Ramos (cell line): Measurements from ENCODE around the gene ZG16B.

ENCODE experiments used
- in situ Hi-C: fragments of 300-500 bp; cut with MboI; formaldehyde crosslinking; loops from one replicate; pipeline ENCODE4 v1.14.3; 2022; ENCODE audit warnings: low sequenced_read_pairs; ENCODE audit not compliant: unreplicated experiment

The ZG16B gene

DNA sequence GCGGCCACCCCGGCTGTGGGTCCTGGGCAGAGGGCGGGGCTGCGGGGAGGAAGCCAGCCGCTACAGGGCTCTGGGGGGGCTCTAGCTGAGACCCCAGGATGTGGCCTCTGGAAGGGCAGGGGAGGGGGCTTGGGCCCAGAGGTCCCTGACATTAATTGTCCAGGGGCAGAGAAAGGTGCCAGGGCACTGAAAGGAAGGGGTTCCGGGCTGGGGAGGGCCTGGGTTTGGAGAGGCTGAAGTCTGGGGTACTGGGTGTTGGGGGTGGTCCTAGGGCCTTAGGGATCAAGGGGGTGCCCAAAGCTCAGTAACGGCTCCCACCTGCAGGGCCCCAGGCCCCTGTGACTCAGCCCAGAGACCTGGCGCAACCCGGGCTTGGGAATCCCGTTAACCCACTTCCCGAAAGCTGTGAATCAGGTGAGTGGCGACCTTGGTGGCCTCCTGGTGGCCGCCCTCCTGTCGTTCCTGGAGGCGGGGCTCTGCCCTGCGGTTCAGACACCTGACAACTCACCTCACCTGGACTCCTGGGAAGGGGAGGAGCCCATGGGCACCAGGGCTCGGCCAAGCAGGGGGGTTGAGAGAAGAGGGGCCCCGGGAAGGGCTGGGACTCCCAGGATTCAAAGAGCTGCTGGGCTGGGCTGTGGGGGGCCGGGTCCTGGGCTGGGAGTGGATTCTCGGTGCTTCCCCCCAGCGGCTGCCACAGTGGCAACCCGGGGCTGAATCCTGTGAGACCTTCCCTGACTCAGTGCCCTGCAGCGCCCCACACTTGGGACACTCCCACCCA, 28.3 kb downstream of the ZG16B start:
- in situ Hi-C loops, result no loop called here

DNA sequence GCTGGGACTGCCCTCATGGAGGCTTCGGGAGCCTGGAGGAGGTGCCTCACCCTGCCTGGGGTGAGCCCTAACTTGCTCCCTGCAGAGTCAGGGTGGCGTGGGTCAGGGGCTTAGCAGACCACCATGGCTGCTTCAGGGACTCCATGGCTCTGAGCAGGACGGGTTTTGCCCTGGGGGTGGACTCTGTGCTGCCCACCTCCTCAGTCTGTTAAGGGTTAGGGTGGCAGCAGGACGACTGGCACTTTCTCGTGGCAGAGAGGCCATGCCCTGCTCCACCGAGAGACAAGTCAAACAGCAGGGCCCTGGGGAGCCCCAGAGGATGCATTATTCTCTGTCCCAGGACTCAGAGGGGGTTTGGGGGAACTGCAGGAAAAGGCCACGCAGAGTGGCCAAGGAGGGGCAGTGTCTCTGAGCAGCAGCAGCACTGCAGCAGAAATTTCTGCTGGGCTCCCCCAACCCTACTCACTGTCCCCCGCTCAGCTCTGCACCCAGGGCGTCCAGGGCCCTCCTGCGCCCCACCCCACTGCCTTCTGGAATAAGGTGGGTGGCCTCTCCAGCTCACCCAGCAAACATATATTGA, 29.7 kb downstream of the ZG16B start:
- in situ Hi-C loops, result no loop called here

DNA sequence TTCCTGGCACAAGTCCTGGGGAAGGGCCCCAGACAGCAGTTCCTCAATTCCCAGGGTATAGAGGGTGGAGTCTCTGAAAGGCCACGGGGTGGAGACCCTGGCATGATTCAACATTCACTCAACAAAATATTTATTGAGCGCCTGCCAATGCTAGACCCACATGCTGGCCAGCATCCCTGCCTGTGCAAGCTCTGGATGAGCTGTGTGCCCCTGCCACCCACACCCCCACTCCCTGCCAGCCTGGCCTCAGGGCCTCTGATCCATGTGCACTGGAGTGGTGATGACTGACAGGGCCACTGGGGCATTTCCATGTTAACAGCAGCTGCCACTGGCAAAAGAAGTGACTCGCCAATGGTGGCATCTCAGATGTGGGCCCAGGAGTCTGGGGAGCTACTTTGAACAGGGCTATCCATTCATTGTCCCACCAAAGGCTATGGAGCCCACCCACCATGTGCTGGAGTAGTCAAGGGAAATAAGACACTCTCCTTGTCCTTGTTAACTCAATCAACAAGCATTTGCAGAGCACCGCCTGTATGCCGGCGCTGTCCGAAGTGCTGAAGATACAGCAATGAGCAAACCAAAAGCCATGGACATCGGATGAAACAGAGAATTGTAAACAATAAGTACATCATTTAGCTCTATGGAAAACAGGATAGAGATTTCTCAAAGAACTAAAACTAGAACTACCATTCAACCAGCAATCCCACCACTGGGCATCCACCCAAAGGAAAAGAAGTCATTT, 30.9 kb downstream of the ZG16B start:
- in situ Hi-C loops, result no loop called here

DNA sequence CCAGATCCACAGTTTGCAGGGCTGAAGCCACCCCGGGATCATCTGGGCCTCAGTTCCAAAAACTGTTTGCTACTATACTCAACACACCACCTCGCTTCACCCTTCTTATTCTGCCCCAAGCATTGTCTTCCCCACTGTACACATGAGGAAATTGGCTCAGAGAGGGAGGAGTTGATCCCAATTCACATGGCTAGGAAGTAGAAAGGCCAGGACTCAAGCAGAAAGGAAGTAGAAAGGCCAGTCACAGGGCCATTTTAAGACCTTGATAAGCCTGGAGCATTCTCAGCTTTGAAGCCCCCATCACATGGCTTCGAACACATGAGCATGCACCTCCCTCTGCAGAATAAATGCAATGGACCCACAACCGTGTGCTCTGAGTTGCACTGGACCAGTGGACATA, 35.5 kb downstream of the ZG16B start:
- in situ Hi-C loops, result no loop called here

DNA sequence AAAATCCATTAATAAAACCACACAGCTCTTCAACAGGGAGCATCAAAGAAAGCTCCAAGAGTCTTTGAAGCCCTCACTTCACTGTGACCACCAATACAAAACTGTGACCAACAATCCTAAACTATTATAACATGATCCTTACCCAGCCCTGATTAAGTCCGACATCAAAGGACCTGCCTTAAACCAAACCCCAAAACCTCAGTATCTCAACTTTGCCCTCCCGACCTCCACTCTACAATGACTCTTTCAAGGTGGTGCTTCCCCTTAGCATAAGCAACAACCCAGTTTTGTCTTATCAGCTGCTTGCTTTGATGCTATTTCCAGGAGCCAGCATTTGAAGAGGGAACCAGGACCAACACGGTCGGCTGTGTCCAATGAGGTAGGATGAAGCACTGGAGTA, 36.3 kb downstream of the ZG16B start:
- in situ Hi-C loops, result no loop called here

DNA sequence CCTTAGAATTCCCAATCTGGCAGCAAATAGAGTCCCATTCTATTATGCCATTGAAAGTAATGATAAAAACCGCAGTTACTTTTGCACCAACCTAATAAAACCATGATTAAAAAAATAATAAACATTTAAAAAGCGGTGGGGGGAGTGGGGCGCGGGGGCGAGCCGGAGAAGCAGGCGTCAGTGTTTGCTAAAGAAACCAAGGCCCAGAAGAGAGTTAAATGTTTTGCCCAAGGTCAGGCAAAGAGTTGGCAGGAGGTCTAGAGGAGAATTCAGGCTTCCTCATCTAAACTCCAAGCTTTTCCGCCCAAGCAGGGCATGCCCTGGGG, 37.5 kb downstream of the ZG16B start:
- in situ Hi-C loops, result no loop called here

DNA sequence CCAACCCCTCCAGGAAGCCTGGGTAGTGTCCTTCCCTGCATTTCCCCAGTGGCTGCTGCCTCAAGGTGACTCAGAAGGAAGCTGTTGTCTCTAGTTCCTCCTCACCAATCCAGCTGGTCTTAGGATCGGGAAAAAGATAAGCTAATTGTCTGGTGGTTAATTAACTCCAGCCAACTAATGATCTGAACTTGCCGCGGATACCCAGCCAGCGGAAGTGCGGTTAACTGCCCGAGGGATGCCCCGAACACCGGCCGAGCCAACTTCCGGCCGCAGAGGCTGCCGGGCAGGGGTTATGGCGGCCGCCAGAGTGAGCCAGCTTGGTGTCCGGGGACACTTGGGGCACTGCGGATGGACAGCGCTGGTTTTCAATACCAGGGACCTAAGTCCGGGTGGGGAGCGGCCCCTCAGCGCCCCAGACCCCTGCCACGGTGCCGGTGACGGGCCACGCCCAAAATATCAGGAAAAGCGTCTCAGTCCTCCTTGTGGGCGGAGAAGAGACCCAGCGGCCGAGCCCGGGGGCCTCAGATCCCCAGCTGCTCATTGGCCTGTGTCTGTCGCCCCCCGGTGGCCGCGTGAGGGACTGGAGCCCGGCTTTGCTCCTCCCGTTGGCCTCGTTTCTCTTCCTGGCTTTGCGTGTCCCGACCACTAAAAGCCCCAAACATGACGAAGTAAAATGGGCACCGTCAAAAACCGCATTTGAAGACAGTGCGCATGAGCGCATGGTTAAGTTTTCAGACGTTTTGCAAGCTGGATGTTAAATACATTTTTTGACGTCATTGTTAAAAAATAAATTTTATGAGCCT, 38.1 kb downstream of the ZG16B start:
- in situ Hi-C loops, result no loop called here

DNA sequence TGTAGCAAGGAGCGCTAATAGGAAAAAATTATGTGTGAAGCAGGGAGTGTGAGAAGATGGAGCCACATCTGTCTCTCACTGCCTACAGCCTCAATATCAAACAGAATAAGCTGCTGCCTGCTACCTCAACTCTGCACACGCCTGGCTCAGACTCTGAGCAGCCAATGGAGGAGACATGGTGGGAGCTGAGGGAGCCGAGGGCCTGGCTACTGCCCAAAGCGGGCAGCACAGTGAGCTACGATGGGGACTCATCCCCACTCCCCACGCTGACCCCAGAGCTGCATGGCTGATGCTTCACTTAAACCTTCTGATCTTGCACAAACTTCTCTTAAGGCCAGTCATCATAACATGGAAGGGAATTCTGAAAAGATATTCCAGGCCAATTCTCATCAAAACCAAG, 41.8 kb downstream of the ZG16B start:
- in situ Hi-C loops, result loop anchor here (5.0 kb wide), 1 partner anchor 40 kb away; the partner anchor contains the start of gene FLYWCH1

DNA sequence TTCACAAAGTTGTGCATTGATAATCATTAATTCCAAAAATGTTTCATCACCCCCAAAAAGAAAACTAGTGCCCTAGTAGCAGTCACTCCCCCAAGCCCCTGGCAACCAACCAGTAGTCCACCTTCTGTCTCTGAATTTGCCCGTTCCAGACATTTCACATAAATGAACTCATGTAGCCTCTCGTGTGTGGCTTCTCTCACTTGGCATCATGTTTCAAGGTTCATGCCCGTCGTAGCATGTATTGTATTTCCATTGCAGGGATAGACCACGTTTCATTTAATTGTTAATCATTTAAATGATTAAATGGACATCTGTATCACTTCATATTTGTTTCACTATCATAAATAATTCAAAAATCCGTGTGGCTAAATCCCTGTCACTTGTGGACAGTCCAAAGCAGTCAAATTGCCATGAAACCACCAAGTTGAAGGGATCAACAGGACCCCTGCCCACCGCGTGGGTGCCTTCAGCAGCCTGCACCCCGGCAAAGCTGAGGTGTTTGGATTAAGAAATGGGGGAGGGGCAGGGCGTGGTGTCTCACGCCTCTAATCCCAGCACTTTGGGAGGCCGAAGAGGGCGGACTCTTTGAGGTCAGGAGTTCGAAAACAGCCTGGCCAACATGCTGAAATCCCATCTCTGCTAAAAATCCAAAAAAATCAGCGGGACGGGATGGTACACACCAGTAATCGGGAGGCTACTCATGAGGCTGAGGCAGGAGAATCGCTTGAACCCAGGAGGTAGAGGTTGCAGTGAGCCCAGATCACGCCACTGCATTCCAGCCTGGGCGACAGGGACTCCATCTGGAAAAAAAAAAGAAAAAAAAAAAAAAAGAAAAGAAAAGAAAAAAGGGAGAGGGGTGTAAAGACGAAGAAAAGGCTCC, 44.2 kb downstream of the ZG16B start:
- in situ Hi-C loops, result loop anchor here (5.0 kb wide), 1 partner anchor 38 kb away; the partner anchor contains the start of gene FLYWCH1

DNA sequence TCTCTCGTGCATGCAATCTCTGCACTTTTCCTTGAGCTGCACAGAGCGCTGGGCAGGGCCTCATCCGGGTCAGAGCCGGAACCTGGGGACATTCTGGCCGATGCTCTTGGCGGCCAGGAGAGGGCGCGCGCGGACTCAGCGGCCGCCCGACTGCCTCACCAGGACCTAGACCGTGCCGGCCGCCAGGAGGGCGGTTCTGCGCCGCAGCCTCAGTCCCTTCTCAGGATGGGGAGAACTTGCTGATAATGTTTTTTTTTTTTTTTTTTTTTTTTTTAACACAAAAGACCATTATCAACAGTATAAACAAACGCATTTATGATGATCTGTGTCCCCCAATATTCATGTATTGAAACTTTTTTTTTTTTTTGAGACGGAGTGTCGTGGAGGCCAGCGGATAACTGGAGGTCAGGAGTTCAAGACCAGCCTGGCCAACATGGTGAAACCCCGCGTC, 44.8 kb downstream of the ZG16B start:
- in situ Hi-C loops, result loop anchor here (5.0 kb wide), 1 partner anchor 37 kb away; the partner anchor contains the start of gene FLYWCH1

DNA sequence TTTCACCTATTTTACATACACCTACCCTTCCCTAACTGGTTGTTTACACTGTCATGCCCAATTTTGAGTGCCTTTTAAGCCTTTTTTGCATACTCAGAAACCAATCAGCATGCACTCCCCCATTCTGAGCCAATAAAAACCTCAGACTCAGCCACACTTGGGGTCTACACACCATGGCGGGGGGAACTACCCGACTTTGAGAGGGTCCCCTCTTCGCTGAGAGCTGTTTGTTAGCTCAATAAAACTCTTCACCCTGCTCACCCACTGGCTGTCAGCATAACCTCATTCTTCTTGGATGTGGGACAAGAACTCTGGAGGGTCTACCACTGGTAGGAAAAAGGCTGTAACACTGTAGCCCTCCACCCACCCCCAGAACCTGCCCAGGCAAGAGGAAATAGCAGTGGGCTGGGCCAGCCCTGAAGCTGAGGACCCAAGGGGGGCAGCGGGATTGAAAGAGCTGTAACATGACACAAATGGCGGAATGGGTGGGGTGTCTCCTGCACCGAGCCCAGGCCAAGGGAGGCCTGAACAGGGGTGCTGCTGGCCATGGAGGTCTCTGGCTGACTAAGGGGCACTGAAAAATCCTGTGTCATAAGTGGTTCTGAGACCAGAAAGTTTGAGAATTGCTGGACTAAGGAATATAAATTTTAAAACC, 49.9 kb downstream of the ZG16B start:
- in situ Hi-C loops, result no loop called here
